ENCODE data around the gene TKT. TPM values are rescaled to one million over a fixed set of nuclear protein-coding genes. Genes with fewer than 3 reads are reported as not detected.

TKT gene
- total RNA-seq, 1 experiment from 2014 or later = 650 TPM

DNA sequence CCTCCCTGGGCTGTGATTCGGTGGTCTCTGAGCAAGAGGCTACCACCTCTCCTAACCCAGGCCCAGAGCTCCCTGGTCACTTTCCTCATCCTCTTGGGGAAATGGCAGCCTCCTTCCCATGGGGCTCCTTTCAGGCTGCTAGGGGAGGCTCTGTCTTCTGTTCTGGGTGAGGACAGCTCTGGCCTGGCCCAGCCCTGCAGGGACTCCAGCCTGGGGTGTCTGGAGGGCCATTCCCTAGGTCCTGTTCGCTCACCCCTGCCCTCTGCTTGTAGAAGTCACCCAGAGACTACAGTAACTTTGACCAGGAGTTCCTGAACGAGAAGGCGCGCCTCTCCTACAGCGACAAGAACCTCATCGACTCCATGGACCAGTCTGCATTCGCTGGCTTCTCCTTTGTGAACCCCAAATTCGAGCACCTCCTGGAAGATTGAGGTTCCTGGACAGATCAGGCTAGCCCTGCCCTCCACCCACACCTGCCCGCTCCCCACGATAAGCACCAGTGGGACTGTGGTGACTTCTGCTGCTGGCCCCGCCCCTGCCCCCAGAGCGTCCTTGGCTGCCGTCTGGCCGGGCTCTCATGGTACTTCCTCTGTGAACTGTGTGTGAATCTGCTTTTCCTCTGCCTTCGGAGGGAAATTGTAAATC lies 63.9 kb downstream of the TKT start:
- Histone ChIP-seq H3K23me2 (ENCODE audit: insufficient read length, low read depth, low read length, poor library complexity, severe bottlenecking) (no peaks in the 10 kb centered on the region), H4K8ac (replicated peaks; ENCODE audit: insufficient read length, low read depth, low read length) (no peak overlapping the region), H3K4me2 (ENCODE audit: insufficient read depth, insufficient read length, low read length) (no peak overlapping the region), H3K9me3 (ENCODE audit: control insufficient read depth, low read depth, low read length) (no peaks in the 10 kb centered on the region), H3K79me1 (ENCODE audit: insufficient read depth, low read depth, low read length, poor library complexity, severe bottlenecking) (no peaks in the 10 kb centered on the region), H2BK20ac (ENCODE audit: low read depth, low read length, poor library complexity, severe bottlenecking) (no peak overlapping the region), H2BK5ac (ENCODE audit: insufficient read length, low read length) (no peak overlapping the region), H2AFZ (ENCODE audit: low read length) (no peak overlapping the region), H2BK120ac (ENCODE audit: low read depth, low read length, poor library complexity, severe bottlenecking) (no peak overlapping the region), H3K4me1 (ENCODE audit: insufficient read depth, low read length) (no peaks in the 10 kb centered on the region; the same call in 1 of the 2 replicates), H3K27me3 (ENCODE audit: insufficient read depth, low read length) (no peaks in the 10 kb centered on the region), H4K20me1 (ENCODE audit: control insufficient read depth, insufficient read depth, insufficient read length) (no peaks in the 10 kb centered on the region), H4K5ac (ENCODE audit: insufficient read length, low read depth, low read length) (no peak overlapping the region), H2AK5ac (ENCODE audit: insufficient read length, low read length) (no peak overlapping the region), H3K4ac (ENCODE audit: low read depth, low read length) (no peak overlapping the region), H3K23ac (ENCODE audit: insufficient read length, low read depth, low read length) (no peak overlapping the region), H3K27ac (ENCODE audit: insufficient read length, low read depth, low read length) (no peak overlapping the region), H2BK12ac (ENCODE audit: insufficient read length, low read depth, low read length) (no peak overlapping the region), H3T11ph (ENCODE audit: low read length) (no peak overlapping the region), H3K9ac (ENCODE audit: extremely low read depth, insufficient read length, low read length) (no peak overlapping the region), H3K18ac (ENCODE audit: insufficient read length, low read depth, low read length) (no peak overlapping the region), H3K79me2 (ENCODE audit: insufficient read depth, low read length) (no peaks in the 10 kb centered on the region), H3K14ac (ENCODE audit: insufficient read depth, low read length) (no peak overlapping the region), H2BK15ac (ENCODE audit: low read depth, low read length) (no peak overlapping the region), H3K56ac (ENCODE audit: insufficient read length, low read depth, low read length) (no peak overlapping the region), H4K91ac (ENCODE audit: insufficient read length, low read depth, low read length) (no peak overlapping the region)
- Mint-ChIP-seq H3K27ac (no peak overlapping the region; a peak in 1 of 7 replicates), H3K9me3 (no peaks in the 10 kb centered on the region), H3K4me3 (no peak overlapping the region), H3K27me3 (ENCODE audit: low read depth) (peaks cover 4% of the 10 kb centered on the region), H3K4me1 (peaks cover 15 to 28% of the 10 kb centered on the region in 2 experiments), H3K36me3 (ENCODE audit: insufficient read depth in 1 of 3, low read depth in 3 of 3) (peaks cover 2 to 23% (median 13%) of the 10 kb centered on the region in 3 experiments; a peak in 6 of 7 replicates)
- TF ChIP-seq, protein P1, sequence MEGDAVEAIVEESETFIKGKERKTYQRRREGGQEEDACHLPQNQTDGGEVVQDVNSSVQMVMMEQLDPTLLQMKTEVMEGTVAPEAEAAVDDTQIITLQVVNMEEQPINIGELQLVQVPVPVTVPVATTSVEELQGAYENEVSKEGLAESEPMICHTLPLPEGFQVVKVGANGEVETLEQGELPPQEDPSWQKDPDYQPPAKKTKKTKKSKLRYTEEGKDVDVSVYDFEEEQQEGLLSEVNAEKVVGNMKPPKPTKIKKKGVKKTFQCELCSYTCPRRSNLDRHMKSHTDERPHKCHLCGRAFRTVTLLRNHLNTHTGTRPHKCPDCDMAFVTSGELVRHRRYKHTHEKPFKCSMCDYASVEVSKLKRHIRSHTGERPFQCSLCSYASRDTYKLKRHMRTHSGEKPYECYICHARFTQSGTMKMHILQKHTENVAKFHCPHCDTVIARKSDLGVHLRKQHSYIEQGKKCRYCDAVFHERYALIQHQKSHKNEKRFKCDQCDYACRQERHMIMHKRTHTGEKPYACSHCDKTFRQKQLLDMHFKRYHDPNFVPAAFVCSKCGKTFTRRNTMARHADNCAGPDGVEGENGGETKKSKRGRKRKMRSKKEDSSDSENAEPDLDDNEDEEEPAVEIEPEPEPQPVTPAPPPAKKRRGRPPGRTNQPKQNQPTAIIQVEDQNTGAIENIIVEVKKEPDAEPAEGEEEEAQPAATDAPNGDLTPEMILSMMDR (conservative IDR thresholded peaks at IDR 0.05) = no peak
- WGBS (ENCODE audit: extremely low coverage, insufficient read length, low lambda C conversion rate) = no CpG with 5 or more reads among the region's 16 CpGs
- no peak for DNase-seq
